Esophagus (tissue), 2 donors: ENCODE results near the gene IL5RA. TPM values are rescaled to one million over a fixed set of nuclear protein-coding genes. Genes with fewer than 3 reads are reported as not detected.

Experiments used
- H3K27ac ChIP-seq, 2 donors: one replicate each; pipeline ENCODE4 v1.5.1; 2013; ENCODE audit warnings: low read depth in 2 of 2, mild to moderate bottlenecking in 2 of 2, inconsistent platforms in 1 of 2, low read length in 1 of 2, moderate library complexity in 1 of 2
- H3K27me3 ChIP-seq, 2 donors: one replicate each; pipeline ENCODE4 v1.6.1; 2013; ENCODE audit warnings: low read length in 2 of 2, control low read depth in 1 of 2, mild to moderate bottlenecking in 1 of 2; ENCODE audit not compliant: insufficient read depth in 2 of 2, control insufficient read depth in 1 of 2
- H3K36me3 ChIP-seq, 2 donors: one replicate each; pipeline ENCODE4 v1.6.1; 2013; ENCODE audit warnings: low read length in 1 of 2; ENCODE audit not compliant: control insufficient read depth in 2 of 2, insufficient read depth in 2 of 2
- H3K4me1 ChIP-seq, 2 donors: one replicate each; pipeline ENCODE4 v1.6.1; 2013; ENCODE audit warnings: low read length in 1 of 2; ENCODE audit not compliant: control insufficient read depth in 2 of 2, insufficient read depth in 2 of 2
- H3K4me3 ChIP-seq, 2 donors: one replicate each; pipeline ENCODE4 v1.5.1; 2013; ENCODE audit warnings: low read length in 2 of 2, mild to moderate bottlenecking in 2 of 2, low read depth in 1 of 2, moderate library complexity in 1 of 2
- H3K9me3 ChIP-seq, 2 donors: one replicate each; pipeline ENCODE4 v1.6.1; 2013; ENCODE audit warnings: mild to moderate bottlenecking in 2 of 2, low read depth in 1 of 2, low read length in 1 of 2, moderate library complexity in 1 of 2; ENCODE audit not compliant: control insufficient read depth in 2 of 2, insufficient read depth in 1 of 2
- WGBS, 2 donors: extraction: QIAGEN DNeasy Blood & Tissue Kit; methylation state at CpG; one replicate each; pipeline ENCODE4 v1.1.7; 2013; 5-methylcytosine and 5-hydroxymethylcytosine counted together
- polyA plus RNA-seq, 2 donors: library from polyadenylated mRNA; stranded (reverse); fragments of 200-250 nt; gene quantifications; one replicate each; pipeline ENCODE4 v1.2.3, GENCODE V29; 2013
- donor health status: healthy with polysubstance abuse.
- donor health status: Bipolar disorder and iron deficiency.

The IL5RA gene
- polyA plus RNA-seq, 2 donors, result 0.02 TPM; not detected in 1

DNA sequence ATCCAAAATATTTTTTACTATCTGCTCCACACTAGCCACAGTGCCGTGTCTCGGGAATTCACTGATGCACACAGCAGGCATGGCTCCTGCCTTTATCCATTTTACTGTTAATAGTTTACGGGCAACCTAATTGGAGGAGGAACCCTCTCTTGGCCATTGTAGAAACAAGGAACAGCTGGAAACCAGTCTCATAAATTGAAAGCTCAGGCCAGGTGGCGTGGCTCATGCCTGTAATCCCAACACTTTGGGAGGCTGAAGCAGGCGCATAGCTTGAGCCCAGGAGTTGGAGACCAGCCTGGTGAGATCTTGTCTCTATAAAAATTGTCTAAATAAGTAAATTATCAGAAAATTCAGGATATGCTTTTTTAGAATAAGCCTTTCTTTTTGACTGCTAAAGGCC is 39.0 kb downstream of the IL5RA start:
- WGBS, 2 donors, result 71 to 79% methylated on average over 5 of the region's 5 CpGs
- H3K27ac ChIP-seq, result no peak overlapping the region
- peaks cover 0 to 2% of the 10 kb centered on the region in 2 donors for H3K4me1 ChIP-seq
- no peak overlapping the region for H3K4me3 ChIP-seq
- no peaks in the 10 kb centered on the region for H3K36me3 ChIP-seq
- H3K27me3 ChIP-seq, result no peaks in the 10 kb centered on the region
- H3K9me3 ChIP-seq, result peaks cover 0 to 2% of the 10 kb centered on the region in 2 donors

- Histone ChIP-seq H3K27me3 (no peaks in the 10 kb centered on the region), H3K27ac (peak overlapping the region in 1 of 2 donors; percentile 63), H3K4me3 (no peak overlapping the region), H3K4me1 (peaks cover 0 to 2% of the 10 kb centered on the region in 2 donors), H3K9me3 (peaks cover 0 to 2% of the 10 kb centered on the region in 2 donors), H3K36me3 (no peaks in the 10 kb centered on the region)
- WGBS, 2 donors, result 46 to 72% methylated on average over 5 of the region's 5 CpGs
Measured at GRCh38 chr3:3069723-3070122, 40.5 kb downstream of the IL5RA start.

GRCh38 chr3:3068358-3068881 is 41.8 kb downstream of the IL5RA start:
- Histone ChIP-seq H3K27ac (peak overlapping the region; percentile 44 to 49), H3K27me3 (no peaks in the 10 kb centered on the region), H3K4me3 (no peak overlapping the region), H3K9me3 (peaks cover 0 to 2% of the 10 kb centered on the region in 2 donors), H3K4me1 (peaks cover 0 to 2% of the 10 kb centered on the region in 2 donors), H3K36me3 (no peaks in the 10 kb centered on the region)
- WGBS, 2 donors, result 80 to 91% methylated on average over 1 of the region's 1 CpG

GRCh38 chr3:3066910-3067309 is 43.3 kb downstream of the IL5RA start:
- no peaks in the 10 kb centered on the region for H3K36me3 ChIP-seq
- WGBS, 2 donors, result 87 to 91% methylated on average over 4 of the region's 4 CpGs
- H3K4me1 ChIP-seq, result peaks cover 0 to 2% of the 10 kb centered on the region in 2 donors
- peak overlapping the region in 1 of 2 donors; percentile 10 for H3K27ac ChIP-seq
- no peaks in the 10 kb centered on the region for H3K27me3 ChIP-seq
- peaks cover 0 to 2% of the 10 kb centered on the region in 2 donors for H3K9me3 ChIP-seq
- H3K4me3 ChIP-seq, result no peak overlapping the region

- peaks cover 0 to 2% of the 10 kb centered on the region in 2 donors for H3K9me3 ChIP-seq
- peaks cover 0 to 2% of the 10 kb centered on the region in 2 donors for H3K4me1 ChIP-seq
- H3K27ac ChIP-seq, result no peak overlapping the region
- H3K27me3 ChIP-seq, result no peaks in the 10 kb centered on the region
- H3K4me3 ChIP-seq, result no peak overlapping the region
- no peaks in the 10 kb centered on the region for H3K36me3 ChIP-seq
- 29 to 49% methylated on average over 2 of the region's 2 CpGs for WGBS, 2 donors
Measured at GRCh38 chr3:3066378-3066777, 43.8 kb downstream of the IL5RA start.

GRCh38 chr3:3065876-3066275 is 44.3 kb downstream of the IL5RA start:
- H3K27me3 ChIP-seq, result no peaks in the 10 kb centered on the region

DNA sequence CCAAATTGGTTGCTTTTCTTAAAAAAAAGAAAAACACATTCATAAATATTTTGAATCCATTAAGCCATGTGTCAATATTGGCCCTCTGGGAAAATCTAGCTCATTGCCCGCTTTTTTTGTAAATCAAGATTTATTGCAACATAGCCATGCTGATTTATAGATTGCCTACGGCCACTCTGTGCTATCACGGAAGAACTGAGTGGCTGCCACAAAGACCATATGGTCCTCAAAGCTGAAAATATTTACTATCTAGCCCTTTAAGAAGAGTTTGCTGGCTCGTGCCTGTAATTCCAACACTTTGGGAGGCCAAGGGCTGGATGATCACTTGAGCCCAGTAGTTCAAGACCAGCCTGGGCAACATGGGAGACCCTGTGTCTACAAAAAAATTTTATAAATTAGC is 45.9 kb downstream of the IL5RA start:
- WGBS, 2 donors, result 61 to 62% methylated on average over 4 of the region's 4 CpGs
- no peaks in the 10 kb centered on the region for H3K36me3 ChIP-seq
- H3K4me1 ChIP-seq, result peaks cover 0 to 2% of the 10 kb centered on the region in 2 donors
- no peak overlapping the region for H3K4me3 ChIP-seq
- H3K27me3 ChIP-seq, result no peaks in the 10 kb centered on the region
- peaks cover 0 to 2% of the 10 kb centered on the region in 2 donors for H3K9me3 ChIP-seq
- H3K27ac ChIP-seq, result no peak overlapping the region

More at GRCh38 chr3:3065876-3066275, 44.3 kb downstream of the IL5RA start:
- H3K27ac ChIP-seq, result no peak overlapping the region
- no peaks in the 10 kb centered on the region for H3K36me3 ChIP-seq
- H3K4me3 ChIP-seq, result no peak overlapping the region
- 69 to 75% methylated on average over 2 of the region's 2 CpGs for WGBS, 2 donors
- H3K9me3 ChIP-seq, result peaks cover 0 to 2% of the 10 kb centered on the region in 2 donors
- peaks cover 0 to 2% of the 10 kb centered on the region in 2 donors for H3K4me1 ChIP-seq

DNA sequence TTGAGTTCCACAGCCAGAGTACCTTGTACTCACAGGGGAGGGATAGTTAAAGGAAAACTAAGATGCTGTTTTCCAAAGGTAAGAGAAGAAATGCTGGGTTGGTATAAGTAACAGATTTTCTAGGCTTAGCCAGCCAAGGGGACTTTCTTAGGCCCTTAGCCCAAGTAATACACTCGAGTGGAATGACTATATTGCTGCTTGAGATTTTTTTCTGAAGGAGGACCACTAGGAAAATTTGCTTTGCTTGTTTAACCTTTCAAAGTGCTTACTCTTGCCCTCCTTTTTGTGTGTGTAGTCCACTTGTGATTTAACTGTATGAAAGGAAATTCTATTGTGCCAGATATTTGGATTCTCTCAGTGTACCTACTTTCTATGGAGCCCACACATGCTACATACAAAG is 50.5 kb downstream of the IL5RA start:
- no peaks in the 10 kb centered on the region for H3K27me3 ChIP-seq
- H3K27ac ChIP-seq, result no peak overlapping the region
- H3K4me1 ChIP-seq, result no peaks in the 10 kb centered on the region
- H3K9me3 ChIP-seq, result no peaks in the 10 kb centered on the region
- no peak overlapping the region for H3K4me3 ChIP-seq
- no peaks in the 10 kb centered on the region for H3K36me3 ChIP-seq
- WGBS, 2 donors, result 66 to 72% methylated on average over 1 of the region's 1 CpG

DNA sequence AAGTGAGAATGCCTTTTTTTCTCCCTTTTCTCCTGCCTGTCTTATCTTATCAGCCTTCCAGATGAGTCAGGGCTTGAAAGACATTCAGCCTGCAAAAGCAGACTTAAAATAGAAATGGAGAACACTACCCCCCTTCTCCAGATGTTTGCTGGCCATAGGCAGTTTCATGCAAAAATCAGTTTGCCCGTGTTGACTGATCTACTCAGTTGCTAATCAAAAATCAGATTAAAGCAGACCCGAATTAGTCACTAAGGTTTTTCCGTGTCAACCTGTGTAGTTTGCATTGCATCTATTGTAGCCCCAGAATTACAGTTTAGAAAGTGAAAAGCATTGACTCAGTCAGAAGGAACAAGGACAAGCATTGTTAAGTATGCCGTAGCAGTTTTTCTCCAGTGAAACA is 56.2 kb downstream of the IL5RA start:
- H3K27me3 ChIP-seq, result no peaks in the 10 kb centered on the region
- no peak overlapping the region for H3K27ac ChIP-seq
- no peaks in the 10 kb centered on the region for H3K36me3 ChIP-seq
- 44 to 57% methylated on average over 4 of the region's 4 CpGs for WGBS, 2 donors
- H3K9me3 ChIP-seq, result no peaks in the 10 kb centered on the region
- no peaks in the 10 kb centered on the region for H3K4me1 ChIP-seq
- H3K4me3 ChIP-seq, result no peak overlapping the region
